Suprapubic skin (tissue), 4 donors: ENCODE data around the gene ADCY9.

Source experiments
- EP300 ChIP-seq: sonication (generic); formaldehyde crosslinking; IDR thresholded peaks from one replicate; pipeline ENCODE4 v1.6.1; 2017; ENCODE audit warnings: antibody characterized with exemption
- POLR2A ChIP-seq, 2 donors: fragments of 450-650 bp; IDR thresholded peaks; one replicate each; pipeline ENCODE4 v1.6.1; 2017; ENCODE audit warnings: antibody characterized with exemption in 2 of 2, mild to moderate bottlenecking in 2 of 2, moderate library complexity in 2 of 2
- POLR2AphosphoS5 ChIP-seq, 3 donors: sonication (generic); formaldehyde crosslinking; IDR thresholded peaks; one replicate each; pipeline ENCODE4 v1.6.1; 2017; ENCODE audit warnings: antibody characterized with exemption in 3 of 3
- TF ChIP-seq, protein P1 (sequence below), 2 donors: fragments of 200-600 bp in 1 of 2; fragments of 450-650 bp in 1 of 2; sonication (generic) in 1 of 2; IDR thresholded peaks; one replicate each; pipeline ENCODE4 v1.5.1; 2016 to 2019; ENCODE audit warnings: antibody characterized with exemption in 2 of 2, mild to moderate bottlenecking in 1 of 2, moderate library complexity in 1 of 2

DNA sequence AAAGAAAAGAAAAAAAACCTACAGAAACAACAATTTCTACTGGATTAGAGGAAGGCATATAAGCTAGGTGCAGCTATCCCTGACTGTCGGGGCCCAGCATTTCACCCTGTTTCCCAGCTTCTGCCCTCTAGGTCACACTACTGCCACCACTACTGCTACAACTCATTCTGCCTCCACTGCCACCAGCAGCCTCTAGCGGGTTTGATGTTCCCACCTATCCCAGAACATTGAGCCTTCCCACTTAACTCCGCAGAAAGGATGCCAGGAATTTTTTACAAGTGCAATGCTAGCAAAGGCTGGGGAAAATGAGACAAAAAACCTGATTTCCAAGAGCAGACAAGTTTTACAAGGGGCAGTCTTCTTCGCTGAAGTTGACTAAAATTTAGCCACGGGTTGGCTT, 10.4 kb downstream of the ADCY9 start:
- TF ChIP-seq POLR2A (IDR thresholded peaks at IDR 0.05): no peak
- TF ChIP-seq, protein P1, sequence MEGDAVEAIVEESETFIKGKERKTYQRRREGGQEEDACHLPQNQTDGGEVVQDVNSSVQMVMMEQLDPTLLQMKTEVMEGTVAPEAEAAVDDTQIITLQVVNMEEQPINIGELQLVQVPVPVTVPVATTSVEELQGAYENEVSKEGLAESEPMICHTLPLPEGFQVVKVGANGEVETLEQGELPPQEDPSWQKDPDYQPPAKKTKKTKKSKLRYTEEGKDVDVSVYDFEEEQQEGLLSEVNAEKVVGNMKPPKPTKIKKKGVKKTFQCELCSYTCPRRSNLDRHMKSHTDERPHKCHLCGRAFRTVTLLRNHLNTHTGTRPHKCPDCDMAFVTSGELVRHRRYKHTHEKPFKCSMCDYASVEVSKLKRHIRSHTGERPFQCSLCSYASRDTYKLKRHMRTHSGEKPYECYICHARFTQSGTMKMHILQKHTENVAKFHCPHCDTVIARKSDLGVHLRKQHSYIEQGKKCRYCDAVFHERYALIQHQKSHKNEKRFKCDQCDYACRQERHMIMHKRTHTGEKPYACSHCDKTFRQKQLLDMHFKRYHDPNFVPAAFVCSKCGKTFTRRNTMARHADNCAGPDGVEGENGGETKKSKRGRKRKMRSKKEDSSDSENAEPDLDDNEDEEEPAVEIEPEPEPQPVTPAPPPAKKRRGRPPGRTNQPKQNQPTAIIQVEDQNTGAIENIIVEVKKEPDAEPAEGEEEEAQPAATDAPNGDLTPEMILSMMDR (IDR thresholded peaks at IDR 0.05): no peak
- no peak for TF ChIP-seq POLR2AphosphoS5 (IDR thresholded peaks at IDR 0.05)
- no peak for TF ChIP-seq EP300
